Measurements from ENCODE around the gene KLHL14. TPM values are rescaled to one million over a fixed set of nuclear protein-coding genes. Genes with fewer than 3 reads are reported as not detected.

The KLHL14 gene, protein sequence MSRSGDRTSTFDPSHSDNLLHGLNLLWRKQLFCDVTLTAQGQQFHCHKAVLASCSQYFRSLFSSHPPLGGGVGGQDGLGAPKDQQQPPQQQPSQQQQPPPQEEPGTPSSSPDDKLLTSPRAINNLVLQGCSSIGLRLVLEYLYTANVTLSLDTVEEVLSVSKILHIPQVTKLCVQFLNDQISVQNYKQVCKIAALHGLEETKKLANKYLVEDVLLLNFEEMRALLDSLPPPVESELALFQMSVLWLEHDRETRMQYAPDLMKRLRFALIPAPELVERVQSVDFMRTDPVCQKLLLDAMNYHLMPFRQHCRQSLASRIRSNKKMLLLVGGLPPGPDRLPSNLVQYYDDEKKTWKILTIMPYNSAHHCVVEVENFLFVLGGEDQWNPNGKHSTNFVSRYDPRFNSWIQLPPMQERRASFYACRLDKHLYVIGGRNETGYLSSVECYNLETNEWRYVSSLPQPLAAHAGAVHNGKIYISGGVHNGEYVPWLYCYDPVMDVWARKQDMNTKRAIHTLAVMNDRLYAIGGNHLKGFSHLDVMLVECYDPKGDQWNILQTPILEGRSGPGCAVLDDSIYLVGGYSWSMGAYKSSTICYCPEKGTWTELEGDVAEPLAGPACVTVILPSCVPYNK
- 33.8 TPM for total RNA-seq

GRCh38 chr18:32772581-32773381 lies at the start of gene KLHL14:
KLHL14 (minus strand) TSS chr18:32773023; CDS start chr18:32770591, 2,432 bp downstream.

Small RNAs within 50 kb of the gene (small RNA-seq; reads per million reads assigned to genes)
- gene AC012123.2 (ENCODE audit: low replicate concordance) = not detected
